Measurements from ENCODE around the gene KAT7.
"Not testable (repeated sequence)": the region's sequence is repeated elsewhere in the genome, so short reads cannot be mapped to it uniquely, and the experiment has no call there.

KAT7 gene

GRCh38 chr17:49795372-49795771 lies 6.9 kb downstream of the KAT7 start:
- DNase-seq (ENCODE audit: low read depth, low spot score), result no peak
- no peak overlapping the region for H3K27ac ChIP-seq

DNA sequence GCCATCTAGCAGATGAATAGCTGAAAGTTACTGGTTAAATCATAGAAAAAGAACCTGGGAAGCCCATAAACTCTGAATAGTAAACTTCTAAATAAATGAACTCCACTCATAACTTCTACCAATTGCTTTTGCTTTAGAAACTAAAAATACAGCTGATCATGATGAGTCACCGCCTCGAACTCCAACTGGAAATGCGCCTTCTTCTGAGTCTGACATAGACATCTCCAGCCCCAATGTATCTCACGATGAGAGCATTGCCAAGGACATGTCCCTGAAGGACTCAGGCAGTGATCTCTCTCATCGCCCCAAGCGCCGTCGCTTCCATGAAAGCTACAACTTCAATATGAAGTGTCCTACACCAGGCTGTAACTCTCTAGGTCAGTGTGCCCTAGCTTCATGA lies 9.7 kb downstream of the KAT7 start:
- DNase-seq (ENCODE audit: low read depth, low spot score), result no peak
- H3K27ac ChIP-seq, result no peak overlapping the region

DNA sequence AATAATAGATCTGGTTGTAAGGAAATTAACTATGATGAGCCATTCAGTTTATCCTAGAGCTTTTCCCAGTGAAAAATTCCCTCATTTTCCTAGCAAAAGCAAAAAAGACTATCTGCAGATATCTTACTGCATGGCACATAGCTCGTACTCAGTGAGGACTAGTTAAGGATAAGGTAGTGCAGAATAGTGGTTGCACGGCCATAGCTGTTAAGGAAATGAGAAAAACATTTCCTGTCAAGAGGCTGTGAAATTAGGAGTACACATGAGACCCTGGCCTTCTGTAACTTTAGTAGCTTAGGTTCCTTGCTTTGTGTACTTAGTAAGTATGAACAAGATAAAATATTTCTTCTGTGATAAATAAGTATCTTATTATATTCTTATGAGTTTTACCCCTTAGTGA lies 10.3 kb downstream of the KAT7 start:
- no peak overlapping the region for H3K27ac ChIP-seq

GRCh38 chr17:49809056-49809455 lies 20.6 kb downstream of the KAT7 start:
- no peak overlapping the region for H3K27ac ChIP-seq
- no peak for DNase-seq (ENCODE audit: low read depth, low spot score)

More for the DNA sequence above, 10.3 kb downstream of the KAT7 start:
- no peak for DNase-seq (ENCODE audit: low read depth, low spot score)

DNA sequence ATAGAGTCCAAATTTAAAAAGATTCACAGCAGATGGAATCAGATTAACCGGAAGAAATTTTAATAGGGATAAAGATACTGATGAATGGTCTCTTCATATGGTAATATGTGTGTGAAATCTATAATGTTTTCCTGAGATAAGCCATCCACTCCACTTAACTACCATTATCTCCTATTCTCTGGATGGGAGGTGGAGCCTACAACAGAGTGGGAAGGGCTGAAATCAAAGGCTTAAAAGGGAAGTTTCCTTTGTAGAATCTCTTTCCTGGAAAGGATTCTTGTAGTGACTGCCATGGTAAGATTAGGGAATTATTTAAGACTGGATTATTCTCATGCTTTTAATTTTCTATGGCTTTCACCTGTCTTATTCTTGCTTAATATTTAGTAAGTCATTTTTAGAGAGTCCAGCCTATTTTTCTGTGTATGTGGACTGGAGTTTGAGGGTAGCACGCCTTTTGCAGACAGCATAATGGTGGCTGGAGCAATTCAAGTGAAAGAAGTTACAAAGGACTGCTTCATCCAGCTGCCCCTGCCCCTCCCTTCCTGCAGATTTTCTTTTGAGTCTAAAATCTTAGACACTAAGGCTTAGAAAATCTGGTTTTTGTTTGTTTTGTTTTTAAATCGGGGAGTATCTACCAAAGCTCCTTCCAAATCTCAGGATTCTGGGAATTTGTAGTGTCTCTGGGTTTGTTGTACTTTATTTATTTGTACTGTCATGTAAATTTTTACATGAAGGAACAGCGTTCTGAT lies 26.5 kb downstream of the KAT7 start:
- H3K27ac ChIP-seq, result peak overlapping the region; percentile 39
- DNase-seq (ENCODE audit: low read depth, low spot score), result no peak

GRCh38 chr17:49815761-49816281 lies 27.3 kb downstream of the KAT7 start:
- DNase-seq (ENCODE audit: low read depth, low spot score), result no peak
- peak overlapping the region; percentile 39 for H3K27ac ChIP-seq

- no peak for DNase-seq (ENCODE audit: low read depth, low spot score)
- H3K27ac ChIP-seq, result no peak overlapping the region
Measured at GRCh38 chr17:49817993-49818392, 29.5 kb downstream of the KAT7 start.

DNA sequence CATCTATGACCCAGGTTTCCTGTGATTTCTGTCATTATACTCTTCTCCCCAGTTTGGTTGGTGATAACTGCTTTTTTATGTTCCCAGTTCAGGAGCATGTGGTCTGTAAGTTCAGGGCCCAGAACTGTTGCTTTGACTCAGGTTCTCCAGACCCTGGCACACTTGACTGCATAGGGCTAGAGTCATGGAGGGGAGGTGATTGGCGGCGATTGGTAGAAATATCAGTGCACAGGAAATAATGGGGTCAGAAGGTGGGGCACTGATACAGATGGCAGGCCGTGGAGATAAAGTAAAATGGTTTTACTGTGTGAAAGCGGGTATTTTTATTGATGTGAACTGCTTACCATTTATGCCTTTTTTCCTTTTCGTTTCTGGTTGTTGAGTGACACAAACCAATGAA lies 30.7 kb downstream of the KAT7 start:
- no peak for DNase-seq (ENCODE audit: low read depth, low spot score)
- H3K27ac ChIP-seq, result no peak overlapping the region

- no peak overlapping the region for H3K27ac ChIP-seq
- DNase-seq (ENCODE audit: low read depth, low spot score), result no peak
Measured at GRCh38 chr17:49819651-49820050, 31.2 kb downstream of the KAT7 start.

DNA sequence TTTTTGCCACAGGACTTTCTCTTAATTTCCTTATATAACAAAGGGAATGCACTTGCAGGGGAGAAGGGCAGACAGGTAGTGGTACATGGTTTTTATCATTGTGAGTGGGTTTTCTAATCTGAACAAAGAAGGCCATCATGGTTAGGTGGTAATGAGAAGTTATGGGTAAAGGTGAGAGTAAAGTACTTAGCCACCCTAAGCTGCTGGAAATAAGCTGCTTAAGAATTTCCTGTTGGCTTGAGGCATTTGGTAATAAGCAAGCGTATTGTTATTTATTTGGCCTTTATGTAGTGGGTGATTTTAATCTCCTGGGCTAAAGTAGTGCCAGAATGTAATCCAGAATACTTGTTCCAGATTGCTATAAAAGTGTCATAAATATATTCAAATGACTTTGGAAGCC lies 32.3 kb downstream of the KAT7 start:
- H3K27ac ChIP-seq, result no peak overlapping the region
- DNase-seq (ENCODE audit: low read depth, low spot score), result no peak

GRCh38 chr17:49821466-49821865 lies 33.0 kb downstream of the KAT7 start:
- no peak overlapping the region for H3K27ac ChIP-seq
- no peak for DNase-seq (ENCODE audit: low read depth, low spot score)

- no peak overlapping the region for H3K27ac ChIP-seq
- DNase-seq (ENCODE audit: low read depth, low spot score), result no peak
Measured at GRCh38 chr17:49821916-49822315, 33.4 kb downstream of the KAT7 start.

- no peak overlapping the region for H3K27ac ChIP-seq
- no peak for DNase-seq (ENCODE audit: low read depth, low spot score)
Measured at GRCh38 chr17:49822829-49823228, 34.3 kb downstream of the KAT7 start.

DNA sequence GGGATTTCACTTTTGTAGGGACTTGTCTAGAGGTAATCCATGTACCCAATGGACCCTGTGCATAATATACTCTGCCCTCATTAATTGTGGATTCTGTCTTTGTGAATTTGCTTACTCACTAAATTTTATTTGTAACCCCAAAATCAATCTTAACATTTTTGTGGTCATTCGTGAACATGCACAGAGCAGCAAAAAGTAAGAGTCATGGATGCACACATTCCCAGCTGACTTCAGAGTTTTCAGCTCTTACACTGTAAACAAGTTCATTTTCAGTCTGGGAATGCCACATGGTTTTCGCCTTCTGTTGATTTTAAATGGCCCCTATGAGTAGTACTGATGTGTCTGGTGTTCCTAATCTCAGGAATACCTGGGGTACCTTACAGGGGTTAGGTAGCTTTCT lies 35.1 kb downstream of the KAT7 start:
- DNase-seq (ENCODE audit: low read depth, low spot score), result no peak
- no peak overlapping the region for H3K27ac ChIP-seq

DNA sequence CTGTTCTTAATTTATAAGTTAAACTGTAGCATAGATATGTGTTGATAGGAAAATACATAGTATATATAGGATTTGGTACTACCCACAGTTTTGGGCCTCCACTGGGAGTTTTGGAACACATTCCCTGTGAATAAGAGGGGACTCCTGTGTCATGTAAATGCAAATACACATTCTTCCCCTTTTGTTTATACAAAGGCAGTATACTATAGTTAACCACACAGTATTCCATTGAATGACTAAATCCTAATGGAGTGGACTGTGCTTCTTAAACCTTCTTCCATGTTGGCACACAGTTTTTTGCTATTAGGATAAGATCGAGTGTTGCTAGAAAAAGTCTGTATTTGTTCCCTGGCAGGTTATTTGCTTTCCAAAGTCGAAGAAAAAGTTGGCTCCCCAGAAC lies 37.2 kb downstream of the KAT7 start:
- no peak for DNase-seq (ENCODE audit: low read depth, low spot score)
- no peak overlapping the region for H3K27ac ChIP-seq

DNA sequence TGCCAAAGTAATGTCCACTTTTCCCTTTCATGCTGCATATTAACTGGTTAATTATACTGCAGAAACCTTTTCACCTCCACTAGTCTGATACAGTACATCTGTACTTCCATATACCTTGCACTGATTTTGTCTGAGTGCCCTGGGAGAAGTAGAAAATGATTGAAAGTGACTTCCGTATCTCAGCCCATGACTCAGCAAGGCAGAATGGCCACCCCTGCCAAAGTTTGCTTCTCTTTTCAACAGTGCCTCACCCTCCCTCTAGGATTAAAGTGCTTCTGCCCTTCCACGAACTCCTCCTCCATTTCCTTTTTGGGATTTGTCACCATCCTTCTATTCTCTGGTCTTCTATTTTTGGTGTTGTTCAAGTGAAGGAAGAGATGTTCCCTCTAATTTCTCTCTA lies 39.8 kb downstream of the KAT7 start:
- not testable (repeated sequence) for DNase-seq (ENCODE audit: low read depth, low spot score); H3K27ac ChIP-seq

DNA sequence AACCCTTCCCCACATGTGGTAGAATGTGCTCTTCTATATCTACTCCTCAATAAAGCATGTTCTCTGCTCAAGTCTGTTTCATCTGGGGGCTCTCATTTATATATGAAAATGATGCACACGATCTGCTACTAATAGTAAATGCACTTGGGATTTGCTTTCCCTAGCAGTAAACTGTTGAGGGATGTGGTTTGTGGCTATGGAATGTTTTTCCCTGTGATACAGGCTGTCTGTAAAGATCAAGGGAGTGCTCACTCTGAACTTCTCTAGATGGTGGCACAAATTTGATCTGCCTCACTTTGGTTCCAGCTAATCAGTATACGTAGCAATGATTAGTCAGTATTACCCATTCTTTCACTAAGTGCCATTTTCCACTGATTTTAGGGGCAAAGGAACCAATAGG lies 40.5 kb downstream of the KAT7 start:
- H3K27ac ChIP-seq, result no peak overlapping the region
- no peak for DNase-seq (ENCODE audit: low read depth, low spot score)

DNA sequence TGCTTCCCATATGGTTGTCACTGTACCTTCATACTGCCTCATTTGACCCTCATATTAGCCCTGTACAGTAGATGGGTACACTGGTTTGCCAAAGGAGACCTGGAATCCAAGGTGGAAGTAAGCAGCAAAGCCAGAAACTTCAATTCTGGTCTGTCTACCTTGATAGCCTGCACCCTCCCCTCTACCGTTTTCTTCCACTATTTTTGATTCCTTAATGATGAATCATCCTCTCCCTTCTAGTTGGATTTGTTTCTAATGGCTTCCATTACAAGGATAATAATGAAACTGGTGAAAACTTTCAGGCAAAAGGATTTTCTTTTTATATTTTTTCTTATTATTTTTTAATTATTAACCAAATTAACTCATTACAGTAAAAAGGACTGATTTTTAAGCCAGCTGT lies 42.1 kb downstream of the KAT7 start:
- DNase-seq (ENCODE audit: low read depth, low spot score), result no peak

GRCh38 chr17:49832840-49833599 lies 44.5 kb downstream of the KAT7 start:
- no peak overlapping the region for H3K27ac ChIP-seq
- DNase-seq (ENCODE audit: low read depth, low spot score), result no peak

More for the DNA sequence above, 42.1 kb downstream of the KAT7 start:
- no peak overlapping the region for H3K27ac ChIP-seq

DNA sequence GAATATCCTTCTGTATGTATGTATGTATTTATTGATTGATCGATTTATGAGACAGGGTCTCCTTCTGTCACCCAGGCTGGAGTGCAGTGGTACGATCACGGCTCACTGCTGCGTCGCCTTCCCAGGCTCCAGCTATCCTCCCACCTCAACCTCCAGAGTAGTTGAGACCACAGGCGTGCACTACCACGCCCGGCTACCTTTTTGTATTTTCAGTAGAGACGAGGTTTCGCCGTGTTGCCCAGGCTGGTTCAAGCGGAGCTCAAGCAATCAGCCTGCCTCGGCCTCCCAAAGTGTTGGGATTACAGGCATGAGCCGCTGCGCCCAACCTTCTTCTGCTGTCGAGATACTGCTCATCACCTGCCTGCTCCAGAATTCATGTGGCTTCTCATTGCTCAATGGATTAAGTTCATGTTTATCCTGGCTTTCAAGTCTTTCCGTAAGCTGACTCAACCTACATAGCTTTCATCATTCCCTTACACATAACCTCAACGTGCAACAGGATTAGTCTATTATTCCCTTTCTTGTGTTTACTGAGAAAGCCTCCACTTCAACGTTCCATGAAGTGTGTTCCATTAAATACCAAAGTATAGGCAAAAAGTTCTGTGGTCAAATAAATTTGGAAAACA lies 45.8 kb downstream of the KAT7 start:
- no peak for DNase-seq (ENCODE audit: low read depth, low spot score)
- no peak overlapping the region for H3K27ac ChIP-seq

DNA sequence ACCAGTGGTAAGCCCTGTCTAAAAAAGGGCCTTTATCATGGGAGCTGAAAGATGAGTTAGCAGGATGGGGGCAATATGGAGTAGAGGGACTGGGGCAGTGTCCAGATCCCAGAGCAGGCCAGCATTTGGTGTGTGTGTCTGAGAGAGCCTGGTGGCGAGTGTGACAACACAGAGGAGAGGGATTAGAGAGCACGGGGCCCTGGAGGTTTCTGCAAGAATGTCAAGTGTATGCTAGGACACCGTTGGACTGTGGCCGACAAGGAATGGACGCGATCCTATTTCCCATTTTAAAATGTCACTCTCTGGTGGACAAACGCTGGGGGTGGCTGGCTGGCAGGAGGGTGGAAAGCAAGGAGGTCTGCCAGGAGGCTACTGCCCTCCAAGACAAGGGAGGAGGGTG lies 47.0 kb downstream of the KAT7 start:
- no peak for DNase-seq (ENCODE audit: low read depth, low spot score)
- no peak overlapping the region for H3K27ac ChIP-seq

Measured in epithelial cell of prostate (primary cell).